ENCODE data around the gene MED27.

MED27 gene

GRCh38 chr9:131810351-131811170, 269.1 kb downstream of the MED27 start:
- ChIA-PET CTCF (interaction anchor here (0.6 to 2.3 kb wide), 6 partner anchors 25 to 442 kb away, joined by 3 to 6 read pairs (median 3); no protein-coding TSS in a partner anchor), POLR2A (no interaction called here)

More at GRCh38 chr9:131810351-131811170, 269.1 kb downstream of the MED27 start:
- Histone ChIP-seq H3K4me1 (ENCODE audit: control insufficient read depth, insufficient read depth, low read length) (no peaks in the 10 kb centered on the region), H3K36me3 (ENCODE audit: control insufficient read depth in 2 of 2, insufficient read depth in 1 of 2, low read length in 2 of 2) (no peaks in the 10 kb centered on the region), H3K4me3 (ENCODE audit: low read depth, low read length) (no peak overlapping the region), H3K9me3 (ENCODE audit: control insufficient read depth, insufficient read depth, low read depth, low read length) (no peaks in the 10 kb centered on the region), H3K27ac (ENCODE audit: extremely low read depth, low read depth, low read length) (no peak overlapping the region)
- TF ChIP-seq ZFHX2 (tag by site-specific recombination; conservative IDR thresholded peaks at IDR 0.05) = 0 out of 2 replicates have a peak, but pooled peaks have one; percentile 14
- no peak for TF ChIP-seq ZNF2 (tag by site-specific recombination; IDR thresholded peaks at IDR 0.05)
- TF ChIP-seq, protein P1, sequence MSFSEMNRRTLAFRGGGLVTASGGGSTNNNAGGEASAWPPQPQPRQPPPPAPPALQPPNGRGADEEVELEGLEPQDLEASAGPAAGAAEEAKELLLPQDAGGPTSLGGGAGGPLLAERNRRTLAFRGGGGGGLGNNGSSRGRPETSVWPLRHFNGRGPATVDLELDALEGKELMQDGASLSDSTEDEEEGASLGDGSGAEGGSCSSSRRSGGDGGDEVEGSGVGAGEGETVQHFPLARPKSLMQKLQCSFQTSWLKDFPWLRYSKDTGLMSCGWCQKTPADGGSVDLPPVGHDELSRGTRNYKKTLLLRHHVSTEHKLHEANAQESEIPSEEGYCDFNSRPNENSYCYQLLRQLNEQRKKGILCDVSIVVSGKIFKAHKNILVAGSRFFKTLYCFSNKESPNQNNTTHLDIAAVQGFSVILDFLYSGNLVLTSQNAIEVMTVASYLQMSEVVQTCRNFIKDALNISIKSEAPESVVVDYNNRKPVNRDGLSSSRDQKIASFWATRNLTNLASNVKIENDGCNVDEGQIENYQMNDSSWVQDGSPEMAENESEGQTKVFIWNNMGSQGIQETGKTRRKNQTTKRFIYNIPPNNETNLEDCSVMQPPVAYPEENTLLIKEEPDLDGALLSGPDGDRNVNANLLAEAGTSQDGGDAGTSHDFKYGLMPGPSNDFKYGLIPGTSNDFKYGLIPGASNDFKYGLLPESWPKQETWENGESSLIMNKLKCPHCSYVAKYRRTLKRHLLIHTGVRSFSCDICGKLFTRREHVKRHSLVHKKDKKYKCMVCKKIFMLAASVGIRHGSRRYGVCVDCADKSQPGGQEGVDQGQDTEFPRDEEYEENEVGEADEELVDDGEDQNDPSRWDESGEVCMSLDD (tag by site-specific recombination; IDR thresholded peaks at IDR 0.05) = no peak
- TF ChIP-seq EGR2 (tag by site-specific recombination; IDR thresholded peaks at IDR 0.05; ENCODE audit: low read depth) = peak; percentile 39; the same call in 1 of the 2 replicates

Measured in HEK293 (cell line).